CD4-positive, alpha-beta T cell treated with Interleukin-17A for 4 hours (primary cell): ENCODE data around the gene DIS3L2.
"Not testable (repeated sequence)": the region's sequence is repeated elsewhere in the genome, so short reads cannot be mapped to it uniquely, and the experiment has no call there.

Source experiments
- DNase-seq: peaks from one replicate; pipeline ENCODE4 v3.0.0-alpha.2; 2020; ENCODE audit warnings: mixed read lengths

The DIS3L2 gene

DNA sequence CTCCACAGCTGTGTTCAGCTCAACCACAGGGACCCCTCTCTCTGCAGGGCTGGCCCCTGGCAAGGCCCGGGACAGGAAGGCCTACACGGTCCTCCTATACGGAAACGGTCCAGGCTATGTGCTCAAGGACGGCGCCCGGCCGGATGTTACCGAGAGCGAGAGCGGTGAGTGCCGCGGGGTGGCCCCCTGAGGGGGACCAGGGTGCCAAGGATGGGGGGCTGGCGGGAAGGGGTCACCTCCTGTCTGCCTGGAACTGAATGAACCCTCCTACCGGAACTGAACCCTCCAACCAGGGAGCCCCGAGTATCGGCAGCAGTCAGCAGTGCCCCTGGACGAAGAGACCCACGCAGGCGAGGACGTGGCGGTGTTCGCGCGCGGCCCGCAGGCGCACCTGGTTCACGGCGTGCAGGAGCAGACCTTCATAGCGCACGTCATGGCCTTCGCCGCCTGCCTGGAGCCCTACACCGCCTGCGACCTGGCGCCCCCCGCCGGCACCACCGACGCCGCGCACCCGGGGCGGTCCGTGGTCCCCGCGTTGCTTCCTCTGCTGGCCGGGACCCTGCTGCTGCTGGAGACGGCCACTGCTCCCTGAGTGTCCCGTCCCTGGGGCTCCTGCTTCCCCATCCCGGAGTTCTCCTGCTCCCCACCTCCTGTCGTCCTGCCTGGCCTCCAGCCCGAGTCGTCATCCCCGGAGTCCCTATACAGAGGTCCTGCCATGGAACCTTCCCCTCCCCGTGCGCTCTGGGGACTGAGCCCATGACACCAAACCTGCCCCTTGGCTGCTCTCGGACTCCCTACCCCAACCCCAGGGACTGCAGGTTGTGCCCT is 419.9 kb downstream of the DIS3L2 start:
- DNase-seq = not testable (repeated sequence)

DNA sequence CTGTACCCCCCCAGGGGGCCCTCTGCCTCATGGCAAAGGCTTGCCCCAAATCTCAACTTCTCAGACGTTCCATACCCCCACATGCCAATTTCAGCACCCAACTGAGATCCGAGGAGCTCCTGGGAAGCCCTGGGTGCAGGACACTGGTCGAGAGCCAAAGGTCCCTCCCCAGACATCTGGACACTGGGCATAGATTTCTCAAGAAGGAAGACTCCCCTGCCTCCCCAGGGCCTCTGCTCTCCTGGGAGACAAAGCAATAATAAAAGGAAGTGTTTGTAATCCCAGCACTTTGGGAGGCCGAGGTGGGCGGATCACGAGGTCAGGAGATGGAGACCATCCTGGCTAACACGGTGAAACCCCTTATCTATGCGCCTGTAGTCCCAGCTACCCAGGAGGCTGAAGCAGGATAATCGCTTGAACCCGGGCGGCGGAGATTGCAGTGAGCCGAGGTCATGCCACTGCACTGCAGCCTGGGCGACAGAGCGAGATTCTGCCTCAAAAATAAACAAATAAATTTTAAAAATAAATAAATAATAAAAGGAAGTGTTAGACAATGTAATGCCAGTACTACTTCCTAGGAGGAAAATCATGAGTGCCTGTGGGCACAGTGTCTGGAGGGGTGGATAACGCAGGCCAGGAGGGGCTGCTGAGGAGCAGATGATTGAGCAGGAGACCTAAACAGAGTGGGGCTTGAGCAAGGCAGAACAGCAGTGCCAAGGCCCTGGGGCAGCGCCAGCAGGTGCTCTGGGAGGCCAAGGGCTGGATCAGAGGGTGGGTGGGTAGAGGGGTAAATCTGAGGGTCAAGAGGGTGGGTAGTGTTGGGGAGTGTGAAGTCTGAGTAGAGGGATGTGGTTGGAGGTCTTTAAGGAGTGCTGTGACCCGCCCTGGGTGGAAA is 421.1 kb downstream of the DIS3L2 start:
- DNase-seq = no peak

- DNase-seq = no peak
Measured at GRCh38 chr2:232384466-232384865, 423.0 kb downstream of the DIS3L2 start.

DNA sequence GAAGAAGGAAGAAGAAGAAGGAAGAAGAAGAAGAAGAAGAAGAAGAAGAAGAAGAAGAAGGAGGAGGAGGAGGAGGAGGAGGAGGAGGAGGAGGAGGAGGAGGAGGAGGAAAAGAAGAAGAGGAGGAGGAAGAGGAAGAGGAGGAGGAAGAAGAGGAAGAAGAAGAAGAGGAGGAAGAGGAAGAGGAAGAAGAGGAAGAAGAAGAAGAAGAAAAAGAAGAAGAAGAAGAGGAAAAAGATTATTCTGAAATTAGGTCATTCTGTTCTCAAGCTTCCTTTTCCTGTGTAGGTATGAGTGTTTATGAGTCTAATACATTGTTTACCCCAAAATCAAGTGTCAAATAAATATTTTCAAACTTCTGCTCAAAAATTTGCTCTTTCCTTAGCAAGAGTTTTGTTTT is 423.5 kb downstream of the DIS3L2 start:
- DNase-seq = not testable (repeated sequence)

DNA sequence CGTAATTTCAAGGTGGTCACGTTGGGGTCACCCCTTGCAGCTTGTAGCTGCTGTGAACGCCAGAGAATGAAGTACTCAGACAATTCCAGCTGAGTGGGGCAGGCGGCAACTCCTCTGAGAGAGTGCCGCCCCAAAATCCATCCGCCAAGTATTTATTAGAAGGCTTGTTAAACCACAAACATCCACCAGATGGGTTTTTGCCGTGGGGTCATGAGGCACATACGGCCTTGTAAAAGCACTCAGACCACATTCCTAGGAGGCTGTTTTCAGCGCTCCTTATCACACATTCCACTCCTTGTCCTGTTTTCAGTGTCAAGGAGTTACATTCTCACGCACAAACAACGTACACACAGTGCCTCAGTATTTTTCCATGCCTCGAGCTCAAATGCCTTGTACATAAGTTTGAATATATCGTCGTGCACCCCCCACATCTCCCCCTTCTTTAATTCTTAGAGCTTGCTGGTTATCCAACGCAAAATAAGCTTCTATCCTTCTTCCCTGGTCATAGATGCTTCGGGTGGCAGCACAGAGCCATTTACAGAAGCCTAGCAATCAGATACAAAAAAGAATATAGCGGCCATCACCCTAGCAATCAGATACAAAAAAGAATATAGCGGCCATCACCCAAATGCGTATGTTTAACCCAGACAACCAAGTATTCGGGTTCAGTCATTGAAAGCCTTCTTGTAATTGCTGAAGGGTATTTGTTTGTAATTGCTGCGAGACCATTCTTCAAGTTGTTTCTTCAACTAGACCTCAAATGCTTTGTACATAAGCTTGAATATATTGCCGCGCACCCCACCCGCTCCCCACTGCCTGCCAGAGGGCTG is 424.4 kb downstream of the DIS3L2 start:
- no peak for DNase-seq

GRCh38 chr2:232386490-232386739 is 424.9 kb downstream of the DIS3L2 start:
- DNase-seq = no peak
